Motor neuron (in vitro differentiated cells): Measurements from ENCODE around the gene ABHD16A. TPM values are rescaled to one million over a fixed set of nuclear protein-coding genes. Genes with fewer than 3 reads are reported as not detected.

Experiments
- ATAC-seq, 8 experiments: fragments of 200-7000 bp; cut with Tn5 transposase; replicated peaks in 6 of 8; 2 replicates each; pipeline ENCODE4 v1.8.0; 2021; ENCODE audit warnings: mild to moderate bottlenecking in 8 of 8, moderate library complexity in 8 of 8
- H3K27ac ChIP-seq, 2 donors: fragments of 250-450 bp; sonication (Bioruptor Pico); 2 replicates each; pipeline ENCODE4 v1.9.0; 2021; ENCODE audit warnings: antibody characterized with exemption in 2 of 2, mild to moderate bottlenecking in 2 of 2, moderate library complexity in 1 of 2
- H3K4me1 ChIP-seq, 2 donors: fragments of 250-450 bp; sonication (Bioruptor Pico); replicated peaks in 1 of 2; 2 replicates each; pipeline ENCODE4 v1.6.1; 2021; ENCODE audit warnings: antibody characterized with exemption in 2 of 2, mild to moderate bottlenecking in 2 of 2, moderate library complexity in 1 of 2
- H3K4me3 ChIP-seq, 5 donors: fragments of 250-450 bp; sonication (Bioruptor Pico); 2 replicates each; pipeline ENCODE4 v1.9.0; 2021; ENCODE audit warnings: antibody characterized with exemption in 5 of 5, mild to moderate bottlenecking in 5 of 5, moderate library complexity in 4 of 5
- WGBS, 10 experiments: fragments of 450-650 bp; shearing (Covaris generic); methylation state at CpG; one replicate each; pipeline ENCODE4 v1.0.0; 2022; 5-methylcytosine and 5-hydroxymethylcytosine counted together
- in situ Hi-C, 9 experiments: fragments of 400-800 bp; cut with MboI; loops; one replicate each; pipeline ENCODE4 v1.15.0; 2021; ENCODE audit warnings: low sequenced_read_pairs in 9 of 9, low pct_unique_long_range_greater_than_20kb in 2 of 9; ENCODE audit not compliant: unreplicated experiment in 9 of 9
- total RNA-seq, 8 experiments: library from RNA; unstranded; fragments of 300-600 nt; gene quantifications; 2 replicates each; pipeline versions ENCODE4 v1.2.3 to v1.2.4, GENCODE V29; 2022

ABHD16A gene
- total RNA-seq, 8 experiments from 2014 or later = 43.8 to 69.0 (median 52.5) TPM

GRCh38 chr6:31643818-31644454 lies 59.2 kb downstream of the ABHD16A start:
- Histone ChIP-seq H3K27ac (no peak overlapping the region), H3K4me1 (no peaks in the 10 kb centered on the region), H3K4me3 (no peak overlapping the region)
- peak in 2 of 8 experiments; percentile 7 to 9 for ATAC-seq
- in situ Hi-C loops = no loop called here
- WGBS, 10 experiments = 70 to 100% (median 93%) methylated on average over 1 to 5 of the region's 17 CpGs; no CpG with 5 or more reads in 4 of the 10 experiments

DNA sequence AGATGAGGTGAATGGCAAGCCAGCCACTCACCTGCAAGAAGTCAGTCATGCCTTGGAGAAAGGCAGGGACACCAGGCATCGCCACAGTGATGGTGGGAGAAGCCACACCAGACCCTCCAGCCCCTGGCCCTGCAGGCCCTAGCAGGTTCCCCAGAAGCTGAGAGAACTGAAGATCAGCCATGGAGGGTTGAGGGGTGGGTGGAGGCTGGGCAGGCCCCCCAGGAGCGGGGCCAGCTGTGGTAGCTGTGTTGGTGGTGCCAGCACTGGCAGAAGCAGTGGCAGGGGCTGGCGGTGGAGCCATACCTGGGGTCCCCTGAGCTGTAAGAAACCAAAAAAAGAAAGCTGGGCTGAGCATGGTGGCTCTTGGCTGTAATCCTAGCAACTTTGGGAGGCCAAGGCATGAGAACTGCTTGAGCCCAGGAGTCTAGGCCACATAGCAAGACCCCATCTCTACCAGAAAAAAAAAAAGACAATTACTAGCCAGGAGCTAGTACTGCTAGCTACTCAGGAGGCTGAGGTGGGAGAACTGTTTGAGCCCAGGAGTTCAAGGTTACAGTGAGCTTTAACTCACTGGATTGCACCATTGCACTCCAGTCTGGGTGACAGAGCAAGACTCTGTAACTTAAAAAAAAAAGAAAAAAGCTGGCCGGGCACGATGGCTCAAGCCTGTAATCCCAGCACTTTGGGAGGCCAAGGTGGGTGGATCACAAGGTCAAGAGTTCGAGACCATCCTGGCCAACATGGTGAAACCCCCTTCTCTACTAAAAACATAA lies 60.1 kb downstream of the ABHD16A start:
- in situ Hi-C loops = no loop called here

GRCh38 chr6:31641370-31641769 lies 61.8 kb downstream of the ABHD16A start:
- no peak for ATAC-seq
- WGBS, 10 experiments = 33 to 100% (median 97%) methylated on average over 1 to 4 of the region's 4 CpGs; no CpG with 5 or more reads in 3 of the 10 experiments
- Histone ChIP-seq H3K4me3 (no peak overlapping the region), H3K4me1 (no peaks in the 10 kb centered on the region), H3K27ac (no peak overlapping the region)
- in situ Hi-C loops = no loop called here

More for the DNA sequence above, 60.1 kb downstream of the ABHD16A start:
- Histone ChIP-seq H3K4me3 (no peak overlapping the region), H3K4me1 (no peaks in the 10 kb centered on the region), H3K27ac (no peak overlapping the region)
- 80 to 100% (median 95%) methylated on average over 1 to 5 of the region's 6 CpGs; no CpG with 5 or more reads in 4 of the 10 experiments for WGBS, 10 experiments
- no peak for ATAC-seq

DNA sequence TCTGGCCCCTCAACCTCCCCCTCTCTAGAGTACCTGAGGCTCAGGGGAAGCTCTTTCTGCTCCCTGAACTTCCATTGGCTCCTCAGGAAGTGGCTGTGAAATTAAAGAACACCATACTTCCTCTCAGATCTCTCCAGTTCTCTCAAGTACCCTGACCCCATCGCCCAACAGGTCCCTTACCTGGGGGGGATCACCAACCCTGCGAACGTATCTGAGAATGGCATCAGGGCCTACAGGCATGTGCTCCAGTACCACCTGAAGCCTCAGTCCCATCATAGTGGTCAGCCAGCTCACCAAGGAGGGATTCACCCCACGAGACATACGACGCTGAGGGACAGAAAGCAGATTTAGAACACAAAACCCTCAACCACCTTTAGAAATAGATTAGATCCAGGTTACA lies 62.5 kb downstream of the ABHD16A start:
- no peak overlapping the region for H3K4me3 ChIP-seq
- in situ Hi-C loops = no loop called here
- no peaks in the 10 kb centered on the region for H3K4me1 ChIP-seq
- no peak overlapping the region for H3K27ac ChIP-seq
- peak in 1 of 8 experiments; percentile 1 for ATAC-seq
- 67 to 100% (median 94%) methylated on average over 1 to 6 of the region's 6 CpGs; no CpG with 5 or more reads in 2 of the 10 experiments for WGBS, 10 experiments

DNA sequence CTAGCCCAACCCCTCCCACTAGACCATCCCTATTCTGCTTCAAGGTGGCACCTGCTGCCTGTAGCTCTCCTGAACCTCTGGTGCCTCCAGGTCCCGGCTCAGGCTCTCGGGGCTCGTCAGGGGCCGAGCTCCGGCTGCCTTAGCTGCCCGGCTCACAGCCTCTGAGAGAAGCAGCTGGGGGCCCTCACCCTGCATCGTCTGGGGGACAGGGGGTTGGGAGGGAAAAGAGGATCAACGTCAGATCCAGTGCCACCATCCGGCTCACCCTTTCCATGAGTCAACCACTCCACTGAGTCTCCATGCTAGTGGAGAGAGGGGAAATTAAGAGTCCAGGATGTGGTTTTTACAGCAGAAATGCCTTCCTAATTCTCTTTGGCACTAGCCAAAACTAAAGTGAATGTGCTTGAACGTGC lies 63.7 kb downstream of the ABHD16A start:
- no peak overlapping the region for H3K27ac ChIP-seq
- 0 to 100% (median 49%) methylated on average over 1 to 3 of the region's 10 CpGs; no CpG with 5 or more reads in 4 of the 10 experiments for WGBS, 10 experiments
- in situ Hi-C loops = no loop called here
- no peaks in the 10 kb centered on the region for H3K4me1 ChIP-seq
- no peak overlapping the region for H3K4me3 ChIP-seq
- ATAC-seq = peak in 7 of 8 experiments; percentile 5 to 25 (median 10)

DNA sequence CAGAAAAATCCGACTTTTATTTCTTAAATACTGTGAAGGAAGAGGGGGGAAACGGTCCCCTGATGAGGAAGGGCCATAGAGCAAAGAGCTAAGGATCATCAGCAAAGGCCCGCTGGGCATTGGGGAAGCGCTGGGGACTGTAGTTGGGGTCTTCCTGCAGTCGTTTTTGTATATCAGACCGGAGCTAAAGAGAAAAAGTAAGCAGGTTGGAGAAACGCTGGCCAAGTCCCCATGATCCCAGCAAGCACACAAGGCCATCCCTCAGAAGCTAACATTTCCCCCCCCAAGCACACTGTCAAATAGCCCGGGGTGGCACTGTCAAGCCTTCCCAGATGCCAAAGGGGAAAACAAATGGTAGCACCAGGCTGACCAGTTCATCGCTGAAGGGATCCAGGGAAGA lies 64.1 kb downstream of the ABHD16A start:
- 40 to 100% (median 87%) methylated on average over 1 to 8 of the region's 9 CpGs; no CpG with 5 or more reads in 1 of the 10 experiments for WGBS, 10 experiments
- peak in 3 of 8 experiments; percentile 5 to 8 (median 6) for ATAC-seq
- no peak overlapping the region for H3K4me3 ChIP-seq
- H3K4me1 ChIP-seq = no peaks in the 10 kb centered on the region
- no peak overlapping the region for H3K27ac ChIP-seq
- in situ Hi-C loops = no loop called here

Other genes starting within 250 kb of the ABHD16A start
- 1 to 10 TPM in 5 of 8 experiments, under 1 TPM in 2, not detected in 1; 0.49 to 4.2 (median 1.9) TPM for gene MICB, start 205.2 kb downstream of the ABHD16A start, total RNA-seq
- 1 to 10 TPM in 2 of 8 experiments, under 1 TPM in 5, not detected in 1; 0.38 to 1.9 (median 0.75) TPM for gene MCCD1, start 174.4 kb downstream of the ABHD16A start, total RNA-seq
- 100 to 1,000 TPM; 238 to 564 (median 386) TPM for gene DDX39B, start 161.3 kb downstream of the ABHD16A start, total RNA-seq
- 100 to 1,000 TPM in 2 of 8 experiments, 10 to 100 TPM in 3, 1 to 10 TPM in 2, under 1 TPM in 1; 0.25 to 110 (median 48.1) TPM for gene ATP6V1G2, start 156.7 kb downstream of the ABHD16A start, total RNA-seq
- 10 to 100 TPM; 24.2 to 44.5 (median 31.6) TPM for gene NFKBIL1, start 155.7 kb downstream of the ABHD16A start, total RNA-seq
- under 1 TPM in 6 of 8 experiments, not detected in 2; 0.11 to 0.76 (median 0.41) TPM for gene LTA, start 131.0 kb downstream of the ABHD16A start, total RNA-seq
- 1 to 10 TPM in 1 of 8 experiments, under 1 TPM in 3, not detected in 4; 0.17 to 3.9 (median 0.68) TPM for gene TNF, start 127.8 kb downstream of the ABHD16A start, total RNA-seq
- 1 to 10 TPM in 2 of 8 experiments, under 1 TPM in 5, not detected in 1; 0.18 to 1.9 (median 0.81) TPM for gene LTB, start 120.9 kb downstream of the ABHD16A start, total RNA-seq
- gene LST1, start 117.0 kb downstream of the ABHD16A start, total RNA-seq = 1 to 10 TPM in 2 of 8 experiments, under 1 TPM in 5, not detected in 1; 0.21 to 2.6 (median 0.63) TPM
- gene NCR3, start 110.3 kb downstream of the ABHD16A start, total RNA-seq = under 1 TPM in 3 of 8 experiments, not detected in 5; 0.29 to 0.71 (median 0.31) TPM
- 1 to 10 TPM in 5 of 8 experiments, not detected in 3; 1.1 to 3.1 (median 2.0) TPM for gene AIF1, start 88.1 kb downstream of the ABHD16A start, total RNA-seq
- 100 to 1,000 TPM in 4 of 8 experiments, 10 to 100 TPM in 4; 53.2 to 259 (median 92.0) TPM for gene PRRC2A, start 82.6 kb downstream of the ABHD16A start, total RNA-seq
- gene BAG6, start 50.7 kb downstream of the ABHD16A start, total RNA-seq = 100 to 1,000 TPM; 159 to 322 (median 247) TPM
- gene APOM, start 47.4 kb downstream of the ABHD16A start, total RNA-seq = 1 to 10 TPM; 2.3 to 6.8 (median 5.3) TPM
- gene C6orf47, start 42.5 kb downstream of the ABHD16A start, total RNA-seq = 10 to 100 TPM; 10.8 to 24.6 (median 15.5) TPM
- 10 to 100 TPM; 15.2 to 27.2 (median 22.0) TPM for gene GPANK1, start 38.3 kb downstream of the ABHD16A start, total RNA-seq
- 100 to 1,000 TPM; 112 to 225 (median 167) TPM for gene CSNK2B, start 37.2 kb downstream of the ABHD16A start, total RNA-seq
- gene LY6G5B, start 33.3 kb downstream of the ABHD16A start, total RNA-seq = 10 to 100 TPM in 2 of 8 experiments, 1 to 10 TPM in 6; 3.0 to 20.9 (median 6.3) TPM
- 1 to 10 TPM; 1.3 to 7.1 (median 2.8) TPM for gene LY6G5C, start 22.3 kb downstream of the ABHD16A start, total RNA-seq
- gene LY6G6F, start 3.5 kb upstream of the ABHD16A start, total RNA-seq = not detected
- gene LY6G6D, start 12.0 kb upstream of the ABHD16A start, total RNA-seq = not detected
- gene LY6G6C, start 18.4 kb upstream of the ABHD16A start, total RNA-seq = 1 to 10 TPM in 1 of 8 experiments, under 1 TPM in 4, not detected in 3; 0.16 to 1.6 (median 0.41) TPM
- 1 to 10 TPM in 2 of 8 experiments, under 1 TPM in 6; 0.18 to 1.8 (median 0.58) TPM for gene MPIG6B, start 20.0 kb upstream of the ABHD16A start, total RNA-seq
- 100 to 1,000 TPM in 5 of 8 experiments, 10 to 100 TPM in 3; 15.5 to 168 (median 120) TPM for gene DDAH2, start 26.0 kb upstream of the ABHD16A start, total RNA-seq
- 100 to 1,000 TPM in 5 of 8 experiments, 10 to 100 TPM in 3; 73.5 to 627 (median 176) TPM for gene CLIC1, start 33.2 kb upstream of the ABHD16A start, total RNA-seq
- 10 to 100 TPM in 5 of 8 experiments, 1 to 10 TPM in 3; 3.8 to 65.3 (median 11.3) TPM for gene MSH5, start 36.7 kb upstream of the ABHD16A start, total RNA-seq
- gene SAPCD1, start 59.3 kb upstream of the ABHD16A start, total RNA-seq = 1 to 10 TPM in 7 of 8 experiments, under 1 TPM in 1; 0.87 to 8.0 (median 2.7) TPM
- 1 to 10 TPM in 6 of 8 experiments, under 1 TPM in 2; 0.63 to 2.9 (median 1.4) TPM for gene VWA7, start 74.0 kb upstream of the ABHD16A start, total RNA-seq
- 100 to 1,000 TPM in 2 of 8 experiments, 10 to 100 TPM in 6; 26.4 to 135 (median 52.7) TPM for gene VARS1, start 92.4 kb upstream of the ABHD16A start, total RNA-seq
- 10 to 100 TPM; 34.8 to 79.8 (median 47.1) TPM for gene LSM2, start 103.6 kb upstream of the ABHD16A start, total RNA-seq
- gene HSPA1L, start 112.0 kb upstream of the ABHD16A start, total RNA-seq = 1 to 10 TPM; 1.0 to 4.3 (median 3.1) TPM
- gene HSPA1A, start 112.2 kb upstream of the ABHD16A start, total RNA-seq = 100 to 1,000 TPM in 2 of 8 experiments, 10 to 100 TPM in 6; 29.3 to 514 (median 92.4) TPM
- 100 to 1,000 TPM in 6 of 8 experiments, 10 to 100 TPM in 2; 68.6 to 489 (median 130) TPM for gene HSPA1B, start 124.4 kb upstream of the ABHD16A start, total RNA-seq
- 100 to 1,000 TPM in 1 of 8 experiments, 10 to 100 TPM in 7; 22.8 to 106 (median 36.2) TPM for gene NEU1, start 159.5 kb upstream of the ABHD16A start, total RNA-seq
- 1 to 10 TPM in 2 of 8 experiments, under 1 TPM in 5, not detected in 1; 0.07 to 1.0 (median 0.41) TPM for gene SLC44A4, start 175.7 kb upstream of the ABHD16A start, total RNA-seq
- 100 to 1,000 TPM in 1 of 8 experiments, 10 to 100 TPM in 7; 19.9 to 112 (median 60.3) TPM for gene EHMT2, start 194.4 kb upstream of the ABHD16A start, total RNA-seq
- 10 to 100 TPM in 6 of 8 experiments, 1 to 10 TPM in 2; 1.9 to 34.9 (median 15.9) TPM for gene ZBTB12, start 198.8 kb upstream of the ABHD16A start, total RNA-seq
- 10 to 100 TPM in 1 of 8 experiments, 1 to 10 TPM in 6, under 1 TPM in 1; 0.67 to 55.1 (median 1.8) TPM for gene C2, start 224.4 kb upstream of the ABHD16A start, total RNA-seq
- 100 to 1,000 TPM in 1 of 8 experiments, 10 to 100 TPM in 3, 1 to 10 TPM in 4; 2.3 to 300 (median 12.7) TPM for gene CFB, start 242.8 kb upstream of the ABHD16A start, total RNA-seq